NCI-H69 (cell line): ENCODE results near the gene XRCC1.
A peak's percentile ranks its signal among the peaks of the same experiment; 100 is the strongest.
"Not testable (repeated sequence)": the region's sequence is repeated elsewhere in the genome, so short reads cannot be mapped to it uniquely, and the experiment has no call there.

Source experiments
- DNase-seq: peaks from one replicate; lab custom pipeline; 2025; lab: John Stamatoyannopoulos, UW

XRCC1 gene

GRCh38 chr19:43519436-43520088 is 55.8 kb downstream of the XRCC1 start:
- peak; percentile 87 for DNase-seq

DNA sequence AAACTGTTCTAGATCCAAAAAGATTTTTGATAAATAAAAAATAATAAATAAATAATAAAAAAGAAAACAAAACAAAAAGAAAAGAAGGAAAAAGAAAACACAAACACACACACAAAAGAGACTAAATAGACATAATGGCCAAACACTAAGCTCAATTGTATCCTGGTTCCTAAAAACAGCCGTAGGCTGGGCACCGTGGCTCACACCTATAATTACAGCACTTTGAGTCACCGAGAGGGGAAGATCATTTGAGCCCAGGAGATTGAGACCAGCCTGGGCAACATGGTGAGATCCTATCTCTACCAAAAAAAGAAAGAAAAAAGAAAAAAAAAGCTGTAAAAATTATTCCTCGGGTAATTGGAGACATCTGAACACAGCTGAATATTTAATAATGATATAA is 57.3 kb downstream of the XRCC1 start:
- peak; percentile 82 for DNase-seq

GRCh38 chr19:43512399-43512798 is 62.9 kb downstream of the XRCC1 start:
- DNase-seq = not testable (repeated sequence)

DNA sequence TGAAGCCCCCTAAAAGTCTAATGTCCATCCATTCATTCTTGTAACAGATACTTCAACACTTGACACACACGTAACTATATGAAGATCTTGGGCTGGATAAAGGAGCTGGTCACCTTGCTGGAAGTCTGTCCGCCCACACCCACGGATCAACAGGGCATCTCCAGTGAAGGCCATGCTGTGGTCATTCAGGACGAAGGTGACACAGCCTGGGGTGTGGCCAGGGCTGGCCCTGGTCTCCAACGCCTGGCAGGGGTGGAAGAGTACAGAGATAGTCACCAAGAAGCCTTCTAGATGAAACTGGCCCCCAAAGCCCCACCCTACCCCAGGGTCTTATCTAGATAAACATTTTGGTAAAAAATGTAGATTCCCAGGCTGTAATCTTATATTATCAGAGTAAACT is 64.0 kb downstream of the XRCC1 start:
- no peak for DNase-seq

DNA sequence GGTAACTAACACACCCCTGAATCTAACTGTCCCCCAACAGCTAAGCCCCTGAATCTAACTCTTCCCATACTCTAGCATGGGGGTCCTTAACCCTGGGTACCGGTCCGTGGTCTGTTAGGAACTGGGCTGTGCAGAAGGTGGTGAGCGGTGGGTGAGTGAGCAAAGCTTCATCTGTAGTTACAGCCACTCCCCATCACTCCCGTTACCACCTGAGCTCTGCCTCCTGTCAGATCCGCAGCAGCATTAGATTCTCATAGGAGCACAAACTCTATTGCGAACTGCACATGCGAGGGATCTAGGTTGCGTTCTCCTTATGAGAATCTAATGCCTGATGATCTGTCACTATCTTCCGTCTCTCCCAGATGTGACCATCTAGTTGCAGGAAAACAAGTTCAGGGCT is 64.6 kb downstream of the XRCC1 start:
- no peak for DNase-seq

DNA sequence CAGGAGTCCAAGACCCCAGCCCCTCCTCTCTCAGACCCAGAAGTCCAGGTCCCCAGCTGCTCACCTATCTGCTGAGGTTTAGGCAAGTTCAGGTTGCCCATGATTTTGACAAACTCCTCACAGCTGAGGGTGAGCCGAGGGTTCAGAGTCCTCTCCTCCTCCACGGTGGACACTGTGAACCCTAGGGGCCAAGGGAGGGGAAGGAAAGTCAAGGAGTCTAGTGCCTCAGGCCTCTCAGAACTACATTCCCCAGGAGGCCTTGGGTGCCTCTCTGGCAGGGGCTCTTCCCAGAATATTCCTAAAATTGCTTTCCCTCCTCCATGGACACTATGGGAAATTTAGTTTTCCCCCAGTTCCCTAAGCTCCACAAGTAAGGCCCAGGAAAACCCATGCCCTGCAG is 67.4 kb downstream of the XRCC1 start:
- no peak for DNase-seq

- DNase-seq = no peak
Measured at GRCh38 chr19:43506629-43507028, 68.7 kb downstream of the XRCC1 start.

DNA sequence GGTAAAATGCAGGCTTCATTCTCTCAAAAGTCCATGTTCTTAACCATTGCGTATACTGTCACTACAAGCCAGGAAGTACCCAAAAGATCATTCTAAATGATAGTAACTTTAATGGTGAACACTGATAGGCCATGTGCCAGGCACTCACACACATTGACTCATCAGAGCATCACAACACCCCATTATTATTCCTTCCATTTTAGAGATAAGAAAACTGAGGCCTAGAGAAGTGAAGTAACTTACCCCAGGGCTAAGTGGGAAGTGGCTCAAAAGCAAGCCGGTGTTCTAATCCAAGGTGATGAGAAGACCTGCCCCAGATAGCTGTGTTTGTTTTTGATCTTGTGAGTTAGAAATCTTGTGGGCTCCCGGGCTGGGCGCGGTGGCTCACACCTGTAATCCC is 69.4 kb downstream of the XRCC1 start:
- DNase-seq = no peak

DNA sequence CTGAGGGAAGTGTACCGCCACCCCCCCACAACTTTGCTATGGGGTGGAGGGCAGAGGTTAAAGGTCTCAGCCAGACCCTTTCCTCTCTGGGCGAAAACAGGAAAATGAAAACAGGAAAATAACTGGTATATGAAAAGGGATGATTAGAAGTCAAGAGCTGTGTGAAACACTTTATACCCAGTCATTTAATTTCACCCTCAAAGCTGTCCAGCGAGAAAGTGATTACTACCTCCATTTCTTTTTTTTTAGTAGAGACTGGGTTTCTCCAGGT is 70.2 kb downstream of the XRCC1 start:
- DNase-seq = no peak

GRCh38 chr19:43504426-43505185 is 70.7 kb downstream of the XRCC1 start, which contains the start of gene PHLDB3:
Gene PHLDB3 (minus strand): TSS chr19:43504746. CDS start chr19:43504118, 628 bp downstream.
- DNase-seq = peak; percentile 80

GRCh38 chr19:43503501-43504425 is 71.6 kb downstream of the XRCC1 start:
- DNase-seq = peak; percentile 93

- DNase-seq = no peak
Measured at GRCh38 chr19:43502419-43502976, 72.8 kb downstream of the XRCC1 start.

- DNase-seq = peak; percentile 67
Measured at GRCh38 chr19:43501661-43502418, 73.5 kb downstream of the XRCC1 start.

- DNase-seq = no peak
Measured at GRCh38 chr19:43499042-43499441, 76.3 kb downstream of the XRCC1 start.

DNA sequence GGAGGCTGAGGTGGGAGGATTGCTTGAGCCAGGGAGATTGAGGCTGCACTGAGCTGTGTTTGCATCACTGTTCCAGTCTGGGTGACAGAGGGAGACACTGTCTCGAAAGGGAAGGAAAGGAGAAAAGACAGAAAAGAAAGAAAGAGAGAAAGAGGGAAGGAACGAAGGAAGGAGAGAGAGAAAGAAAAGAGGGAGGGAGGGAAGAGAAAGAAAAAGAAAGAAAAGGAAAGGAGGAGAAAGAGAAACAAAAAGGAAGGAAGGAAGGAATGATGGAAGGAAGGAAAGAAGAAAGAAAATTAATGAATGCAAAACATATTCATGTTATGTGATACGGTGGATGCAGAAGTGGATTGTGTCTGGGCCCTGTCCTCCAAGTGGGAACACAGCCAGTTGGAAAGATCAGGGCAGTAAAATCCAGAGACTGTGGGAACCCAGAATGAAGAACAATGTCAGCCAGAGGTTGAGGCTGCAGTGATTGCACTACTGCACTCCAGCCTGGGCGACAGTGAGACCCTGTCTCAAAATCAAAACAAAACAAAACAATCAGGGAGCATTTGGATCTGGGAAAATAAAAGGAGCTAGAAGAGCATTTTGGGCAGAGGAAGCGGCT is 77.0 kb downstream of the XRCC1 start:
- DNase-seq = no peak

DNA sequence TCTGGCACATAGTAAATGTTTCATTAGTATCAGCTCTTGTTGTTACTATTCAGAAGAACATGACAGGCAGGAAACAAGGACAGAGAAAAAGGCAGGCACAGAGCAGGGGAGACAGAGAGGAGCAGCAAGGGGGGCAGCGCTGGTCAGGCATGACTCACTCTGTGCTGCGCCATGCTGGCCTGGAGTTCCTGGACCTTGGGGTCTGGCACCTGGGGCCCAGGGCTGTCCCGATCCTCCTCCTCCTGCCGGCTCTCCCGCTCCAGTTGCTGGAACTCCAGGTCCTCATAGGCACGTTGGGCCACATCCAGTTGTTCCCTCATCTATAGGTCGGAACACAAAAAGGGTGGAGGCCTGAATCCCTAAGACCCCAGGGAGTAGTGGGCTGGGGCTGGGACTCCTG is 78.4 kb downstream of the XRCC1 start:
- DNase-seq = no peak

DNA sequence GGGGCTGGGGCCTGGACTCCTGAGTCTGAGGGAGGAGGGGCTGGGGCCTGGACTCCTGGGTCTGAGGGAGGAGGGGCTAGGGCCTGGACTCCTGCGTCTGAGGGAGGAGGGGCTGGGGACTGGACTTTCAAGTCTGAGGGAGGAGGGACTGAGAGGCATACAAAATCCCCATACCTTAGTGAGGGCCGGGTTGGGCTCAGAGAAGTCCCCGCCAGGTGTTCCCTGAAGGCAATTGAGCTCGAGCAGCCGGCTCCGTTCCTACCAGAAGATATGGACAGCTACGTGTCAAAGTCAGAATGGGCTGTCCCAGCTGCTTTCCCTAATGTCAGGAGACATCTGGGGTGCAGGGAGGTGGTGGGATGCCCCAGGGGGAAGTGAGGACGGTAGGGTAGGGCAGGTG is 80.2 kb downstream of the XRCC1 start:
- DNase-seq = no peak
